PC-9 (cell line): ENCODE results near the gene CELF4. TPM values are rescaled to one million over a fixed set of nuclear protein-coding genes. Genes with fewer than 3 reads are reported as not detected.

Source experiments
- BruUV-seq: library from RNA; stranded (reverse); fragments of 400-500 nt; replicated peaks from 2 replicates; lab custom pipeline; 2021; lab: Mats Ljungman, UMichigan
- CTCF ChIA-PET: fragments of 300-600 bp; sonication (Branson Sonifier 250); formaldehyde crosslinking; loops from one replicate; lab custom pipeline; 2022; ENCODE audit warnings: antibody characterized with exemption; lab: Charles Lee
- POLR2A ChIA-PET: fragments of 300-600 bp; sonication (Branson Sonifier 250); formaldehyde crosslinking; loops from one replicate; lab custom pipeline; 2022; ENCODE audit warnings: antibody characterized with exemption; ENCODE audit not compliant: unreplicated experiment; lab: Charles Lee
- DNase-seq, 2 experiments: peaks; one replicate each; pipeline versions ENCODE4 v3.0.0 to v3.0.0-alpha.2; 2015 to 2022; ENCODE audit warnings: mixed read lengths in 1 of 2
- H2AFZ ChIP-seq: fragments of 200-600 bp; sonication (generic); 2 replicates; pipeline ENCODE4 v1.8.1; 2017; ENCODE audit warnings: antibody characterized with exemption
- H3F3A ChIP-seq: fragments of 200-600 bp; sonication (generic); 2 replicates; pipeline ENCODE4 v1.8.1; 2017; ENCODE audit warnings: antibody characterized with exemption, mild to moderate bottlenecking, low read depth; ENCODE audit not compliant: insufficient read depth
- H3K27ac ChIP-seq: fragments of 200-600 bp; sonication (generic); 2 replicates; pipeline ENCODE4 v1.6.1; 2016; ENCODE audit warnings: mixed run types
- H3K27me3 ChIP-seq: fragments of 200-600 bp; sonication (generic); 2 replicates; pipeline ENCODE4 v1.6.1; 2016; ENCODE audit warnings: low read depth, mixed run types; ENCODE audit not compliant: insufficient read depth
- H3K36me3 ChIP-seq: fragments of 200-600 bp; sonication (generic); 2 replicates; pipeline ENCODE4 v1.6.1; 2016; ENCODE audit warnings: low read depth, mixed run types
- H3K4me1 ChIP-seq: fragments of 200-600 bp; sonication (generic); replicated peaks from 2 replicates; pipeline ENCODE4 v1.6.1; 2016; ENCODE audit warnings: mixed run types; ENCODE audit not compliant: insufficient read depth
- H3K4me2 ChIP-seq: fragments of 200-600 bp; sonication (generic); 2 replicates; pipeline ENCODE4 v1.6.1; 2017; ENCODE audit warnings: mixed run types
- H3K4me3 ChIP-seq: fragments of 200-600 bp; sonication (generic); 2 replicates; pipeline ENCODE4 v1.6.1; 2016; ENCODE audit warnings: mixed run types
- H3K79me2 ChIP-seq: fragments of 200-600 bp; sonication (generic); 2 replicates; pipeline ENCODE4 v1.6.1; 2017; ENCODE audit warnings: low read depth, mixed run types
- H3K9me2 ChIP-seq: fragments of 200-600 bp; sonication (generic); 2 replicates; pipeline ENCODE4 v1.8.1; 2017; ENCODE audit warnings: mild to moderate bottlenecking; ENCODE audit not compliant: insufficient read depth
- H3K9me3 ChIP-seq: fragments of 200-600 bp; sonication (generic); 2 replicates; pipeline ENCODE4 v1.8.1; 2016; ENCODE audit warnings: low read depth; ENCODE audit not compliant: insufficient read depth
- H4K20me1 ChIP-seq: fragments of 200-600 bp; sonication (generic); 2 replicates; pipeline ENCODE4 v1.8.1; 2017; ENCODE audit not compliant: insufficient read depth
- EZH2 ChIP-seq: fragments of 200-600 bp; sonication (generic); IDR thresholded peaks from 2 replicates; pipeline ENCODE4 v1.8.0; 2017; ENCODE audit warnings: antibody characterized with exemption, low read depth
- intact Hi-C: fragments of 100-400 bp; cut with micrococcal nuclease; formaldehyde crosslinking; loops from one replicate; pipeline ENCODE4 v1.10.0; 2022; ENCODE audit not compliant: unreplicated experiment
- total RNA-seq: library from RNA; stranded (reverse); gene quantifications from 2 replicates; pipeline ENCODE4 v1.2.3, GENCODE V29; 2021
- TF ChIP-seq, protein P1 (sequence below): fragments of 200-600 bp; sonication (generic); conservative IDR thresholded peaks from 2 replicates; pipeline ENCODE4 v1.6.1; 2017; ENCODE audit warnings: mixed run types, antibody characterized with exemption, mild to moderate bottlenecking, moderate library complexity

The CELF4 gene
- total RNA-seq, 1 experiment from 2014 or later, result 1.2 TPM

- Histone ChIP-seq H3K4me3 (no peak overlapping the region), H3K4me2 (no peak overlapping the region), H3K27me3 (peaks cover 7% of the 10 kb centered on the region; the same call in 1 of the 2 replicates), H3K9me2 (no peaks in the 10 kb centered on the region), H2AFZ (no peak overlapping the region), H3K36me3 (no peaks in the 10 kb centered on the region), H3K27ac (no peak overlapping the region), H3K4me1 (no peaks in the 10 kb centered on the region), H3K9me3 (no peaks in the 10 kb centered on the region), H3K79me2 (no peaks in the 10 kb centered on the region), H4K20me1 (no peaks in the 10 kb centered on the region), H3F3A (no peaks in the 10 kb centered on the region)
- ChIA-PET POLR2A (no interaction called here), CTCF (no interaction called here)
- BruUV-seq, result no TSS peak
- no peak for DNase-seq
- intact Hi-C loops, result no loop called here
- TF ChIP-seq, protein P1, sequence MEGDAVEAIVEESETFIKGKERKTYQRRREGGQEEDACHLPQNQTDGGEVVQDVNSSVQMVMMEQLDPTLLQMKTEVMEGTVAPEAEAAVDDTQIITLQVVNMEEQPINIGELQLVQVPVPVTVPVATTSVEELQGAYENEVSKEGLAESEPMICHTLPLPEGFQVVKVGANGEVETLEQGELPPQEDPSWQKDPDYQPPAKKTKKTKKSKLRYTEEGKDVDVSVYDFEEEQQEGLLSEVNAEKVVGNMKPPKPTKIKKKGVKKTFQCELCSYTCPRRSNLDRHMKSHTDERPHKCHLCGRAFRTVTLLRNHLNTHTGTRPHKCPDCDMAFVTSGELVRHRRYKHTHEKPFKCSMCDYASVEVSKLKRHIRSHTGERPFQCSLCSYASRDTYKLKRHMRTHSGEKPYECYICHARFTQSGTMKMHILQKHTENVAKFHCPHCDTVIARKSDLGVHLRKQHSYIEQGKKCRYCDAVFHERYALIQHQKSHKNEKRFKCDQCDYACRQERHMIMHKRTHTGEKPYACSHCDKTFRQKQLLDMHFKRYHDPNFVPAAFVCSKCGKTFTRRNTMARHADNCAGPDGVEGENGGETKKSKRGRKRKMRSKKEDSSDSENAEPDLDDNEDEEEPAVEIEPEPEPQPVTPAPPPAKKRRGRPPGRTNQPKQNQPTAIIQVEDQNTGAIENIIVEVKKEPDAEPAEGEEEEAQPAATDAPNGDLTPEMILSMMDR, result no peak
- no peak for TF ChIP-seq EZH2
Measured at GRCh38 chr18:37441821-37442220, 123.8 kb downstream of the CELF4 start.

DNA sequence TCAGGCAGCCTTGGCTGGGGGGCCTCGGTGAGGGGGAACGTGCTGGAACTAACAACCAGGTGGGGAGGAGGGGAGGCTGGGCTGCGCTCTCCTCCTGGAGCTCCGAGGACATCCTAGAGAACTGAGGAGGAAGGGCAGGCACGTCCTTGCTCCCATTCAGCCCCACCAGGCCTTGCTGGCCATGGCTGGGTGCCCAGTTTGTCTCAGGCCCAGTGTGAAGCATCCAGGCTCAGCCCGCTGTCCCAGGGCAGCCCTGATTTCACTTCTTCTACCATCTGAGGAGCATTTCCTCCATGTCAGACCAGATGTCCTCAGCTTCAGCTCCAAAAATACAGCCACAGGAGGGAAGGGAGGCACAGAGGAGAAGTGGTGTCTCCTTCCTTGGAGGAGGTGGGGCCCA is 125.4 kb downstream of the CELF4 start:
- Histone ChIP-seq H3K4me3 (no peak overlapping the region), H3K79me2 (no peaks in the 10 kb centered on the region), H3K9me2 (no peaks in the 10 kb centered on the region), H3K4me2 (no peak overlapping the region), H2AFZ (no peak overlapping the region), H3F3A (no peaks in the 10 kb centered on the region), H3K4me1 (no peaks in the 10 kb centered on the region), H3K27me3 (peaks cover 8% of the 10 kb centered on the region; the same call in 1 of the 2 replicates), H3K27ac (no peak overlapping the region), H4K20me1 (no peaks in the 10 kb centered on the region), H3K9me3 (no peaks in the 10 kb centered on the region), H3K36me3 (no peaks in the 10 kb centered on the region)
- CTCF ChIA-PET, result no interaction called here
- intact Hi-C loops, result no loop called here
- BruUV-seq, result no TSS peak
- no peak for DNase-seq
- POLR2A ChIA-PET, result no interaction called here
- TF ChIP-seq EZH2, result no peak
- TF ChIP-seq, protein P1, result no peak

DNA sequence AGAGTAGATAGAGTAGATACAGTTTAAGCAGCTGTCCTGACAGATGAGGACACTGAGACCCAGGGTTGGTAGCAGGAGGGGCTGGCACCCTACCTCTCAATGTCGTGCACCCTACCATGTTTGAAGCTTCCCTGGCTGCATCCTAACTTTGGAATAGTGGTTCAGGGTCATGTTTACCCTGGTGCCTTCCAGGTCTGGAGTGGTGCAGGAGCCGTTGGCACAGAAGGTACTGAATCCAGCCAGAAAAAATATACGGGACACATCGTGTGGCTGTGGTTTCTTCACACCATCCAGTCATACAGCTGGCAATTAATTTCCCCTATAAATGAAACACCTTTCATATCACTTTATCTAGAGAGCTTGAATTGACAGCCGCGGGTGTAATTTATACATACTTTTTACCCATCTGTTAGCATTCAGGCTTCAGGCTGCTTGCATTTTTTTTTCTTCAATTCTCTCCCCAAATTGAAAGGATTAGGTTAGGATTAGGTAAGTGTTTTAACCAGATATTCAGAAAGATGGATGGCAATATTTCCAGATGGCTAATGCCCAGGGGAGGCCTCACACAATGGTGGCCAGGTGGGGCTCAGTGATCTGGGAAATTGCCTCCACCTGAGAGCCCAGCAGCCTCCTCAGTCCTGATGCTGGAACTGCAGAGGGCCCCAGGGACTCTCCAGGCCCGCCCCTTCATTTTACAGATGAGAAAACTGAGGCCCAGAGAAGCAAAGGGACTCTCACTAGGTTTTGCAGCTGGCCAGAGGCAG is 127.0 kb downstream of the CELF4 start:
- no peak overlapping the region for H2AFZ ChIP-seq
- H3F3A ChIP-seq, result no peaks in the 10 kb centered on the region
- no peaks in the 10 kb centered on the region for H3K4me1 ChIP-seq
- no peaks in the 10 kb centered on the region for H3K9me3 ChIP-seq
- no peaks in the 10 kb centered on the region for H4K20me1 ChIP-seq
- H3K4me2 ChIP-seq, result no peak overlapping the region
- H3K27ac ChIP-seq, result no peak overlapping the region
- peaks cover 3% of the 10 kb centered on the region; the same call in 1 of the 2 replicates for H3K27me3 ChIP-seq
- ChIA-PET CTCF (no interaction called here), POLR2A (no interaction called here)
- intact Hi-C loops, result no loop called here
- no peaks in the 10 kb centered on the region for H3K9me2 ChIP-seq
- H3K79me2 ChIP-seq, result no peaks in the 10 kb centered on the region
- no peak overlapping the region for H3K4me3 ChIP-seq
- BruUV-seq, result no TSS peak
- no peak for DNase-seq
- no peak for TF ChIP-seq EZH2
- TF ChIP-seq, protein P1, result no peak
- no peaks in the 10 kb centered on the region for H3K36me3 ChIP-seq
